Measurements from ENCODE around the gene PXDN. TPM values are rescaled to one million over a fixed set of nuclear protein-coding genes. Genes with fewer than 3 reads are reported as not detected.
"Not testable (repeated sequence)": the region's sequence is repeated elsewhere in the genome, so short reads cannot be mapped to it uniquely, and the experiment has no call there.

The PXDN gene
- polyA plus RNA-seq, 4 donors, result 154 to 191 (median 170) TPM

- no peak for DNase-seq (ENCODE audit: low read depth in 4 of 4, low spot score in 2 of 4)
Observed at GRCh38 chr2:1727101-1727771, 17.1 kb downstream of the PXDN start.

- no peak for DNase-seq (ENCODE audit: low read depth in 4 of 4, low spot score in 2 of 4)
Observed at GRCh38 chr2:1726558-1726957, 17.8 kb downstream of the PXDN start.

GRCh38 chr2:1724351-1724750 lies 20.0 kb downstream of the PXDN start:
- DNase-seq (ENCODE audit: low read depth in 4 of 4, low spot score in 2 of 4), result not testable (repeated sequence)

GRCh38 chr2:1723397-1724042 lies 20.8 kb downstream of the PXDN start:
- no peak for DNase-seq (ENCODE audit: low read depth in 4 of 4, low spot score in 2 of 4)

DNA sequence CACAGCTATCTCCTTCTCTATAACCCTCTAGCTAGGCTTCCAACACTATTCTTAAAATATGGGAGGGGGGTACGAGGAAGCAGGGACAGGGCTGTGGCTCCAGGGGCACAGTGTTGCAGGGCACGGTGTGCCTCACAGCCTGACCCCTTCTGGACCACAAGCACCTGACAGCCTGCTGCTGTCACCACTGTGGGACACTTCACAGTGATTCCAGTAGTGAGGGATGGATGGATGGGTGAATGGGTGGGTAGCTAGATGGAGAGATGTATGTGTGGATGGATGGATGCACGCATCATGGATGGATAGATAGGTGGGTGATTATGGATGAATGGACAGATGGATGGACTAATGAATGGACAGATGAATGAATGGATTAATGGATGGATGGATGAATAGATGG lies 21.6 kb downstream of the PXDN start:
- DNase-seq (ENCODE audit: low read depth in 4 of 4, low spot score in 2 of 4), result no peak

DNA sequence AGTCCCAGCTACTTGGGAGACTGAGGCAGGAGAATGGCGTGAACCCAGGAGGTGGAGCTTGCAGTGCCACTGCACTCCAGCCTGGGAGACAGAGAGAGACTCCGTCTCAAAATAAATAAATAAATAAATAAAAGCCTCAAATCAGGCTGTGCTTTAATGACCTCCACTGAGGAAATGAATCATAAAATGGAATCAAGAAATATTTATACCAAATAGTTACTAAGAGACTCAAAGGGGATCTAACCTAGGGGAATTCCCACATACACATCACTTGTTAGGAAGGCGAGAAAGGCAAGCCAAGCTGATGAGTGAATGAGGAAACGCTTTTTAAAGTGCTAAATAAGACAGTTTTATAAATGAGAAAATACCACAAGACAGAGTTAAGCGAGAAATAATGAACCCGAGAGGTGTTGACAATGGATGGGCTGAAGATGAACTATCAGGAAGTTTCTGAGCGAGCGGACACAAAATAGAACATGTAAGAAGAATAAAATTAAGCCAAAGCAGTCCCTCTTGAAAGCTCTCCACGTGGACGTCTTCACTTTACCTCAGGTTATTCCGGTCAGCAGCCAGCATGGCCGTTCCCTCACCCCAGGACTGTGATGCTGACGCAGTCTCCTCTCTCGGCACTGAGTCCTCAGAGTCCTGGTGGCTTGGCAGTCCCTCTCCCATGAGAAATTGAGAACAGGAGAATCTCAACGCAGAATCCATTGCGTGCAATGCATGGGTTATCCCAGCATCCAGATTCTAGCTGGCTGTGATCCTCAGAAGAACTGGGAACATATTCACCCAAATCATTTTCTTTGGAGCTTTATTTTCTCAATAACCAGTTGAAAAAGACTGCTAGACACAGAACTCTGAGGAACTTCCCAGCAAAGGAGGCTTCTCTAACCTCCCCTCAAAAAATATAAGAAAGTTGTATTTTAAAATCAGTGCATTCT lies 22.3 kb downstream of the PXDN start:
- no peak for DNase-seq (ENCODE audit: low read depth in 4 of 4, low spot score in 2 of 4)

DNA sequence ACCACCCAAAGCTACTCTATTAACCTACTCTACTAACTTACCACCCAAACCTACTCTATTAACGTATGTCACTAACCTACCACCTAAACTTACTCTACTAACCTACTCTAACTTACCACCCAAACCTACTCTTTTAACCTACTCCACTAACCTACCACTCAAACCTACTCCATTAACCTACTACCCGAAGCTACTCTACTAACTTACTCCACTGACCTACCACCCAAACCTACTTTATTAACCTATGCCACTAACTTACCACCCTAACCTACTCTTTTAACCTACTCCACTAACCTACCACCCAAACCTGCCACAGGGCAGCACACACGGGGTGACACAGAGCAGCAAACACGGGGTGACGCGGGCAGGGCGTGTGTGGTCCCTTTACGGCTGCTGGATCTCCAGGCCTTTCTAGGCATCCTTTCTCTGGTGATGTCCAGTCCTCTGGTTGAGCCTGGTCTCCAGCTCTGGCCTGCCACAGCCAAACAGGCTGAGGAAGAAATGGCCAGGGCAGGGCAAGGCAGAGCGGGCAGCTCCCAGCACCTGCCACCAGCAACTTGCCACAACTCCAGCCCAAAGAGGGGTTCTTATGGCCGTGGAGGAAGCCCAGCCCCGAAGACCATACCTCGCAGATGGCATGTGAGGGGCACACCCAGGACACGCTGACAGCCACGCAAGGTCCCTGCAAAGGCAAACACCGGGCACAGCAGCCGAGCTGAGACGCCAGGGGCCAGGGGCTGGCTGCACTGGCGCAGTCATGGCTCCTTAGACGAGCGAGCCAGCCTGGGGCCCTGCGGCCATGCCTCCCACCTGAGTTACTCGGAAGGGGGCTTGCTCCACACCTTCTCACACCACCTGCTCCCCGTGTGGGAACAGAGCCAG lies 25.7 kb downstream of the PXDN start:
- no peak for DNase-seq (ENCODE audit: low read depth in 4 of 4, low spot score in 2 of 4)

GRCh38 chr2:1717113-1717512 lies 27.2 kb downstream of the PXDN start:
- DNase-seq (ENCODE audit: low read depth in 4 of 4, low spot score in 2 of 4), result no peak

- no peak for DNase-seq (ENCODE audit: low read depth in 4 of 4, low spot score in 2 of 4)
Observed at GRCh38 chr2:1716441-1716840, 27.9 kb downstream of the PXDN start.

GRCh38 chr2:1716014-1716305 lies 28.4 kb downstream of the PXDN start:
- not testable (repeated sequence) for DNase-seq (ENCODE audit: low read depth in 4 of 4, low spot score in 2 of 4)

DNA sequence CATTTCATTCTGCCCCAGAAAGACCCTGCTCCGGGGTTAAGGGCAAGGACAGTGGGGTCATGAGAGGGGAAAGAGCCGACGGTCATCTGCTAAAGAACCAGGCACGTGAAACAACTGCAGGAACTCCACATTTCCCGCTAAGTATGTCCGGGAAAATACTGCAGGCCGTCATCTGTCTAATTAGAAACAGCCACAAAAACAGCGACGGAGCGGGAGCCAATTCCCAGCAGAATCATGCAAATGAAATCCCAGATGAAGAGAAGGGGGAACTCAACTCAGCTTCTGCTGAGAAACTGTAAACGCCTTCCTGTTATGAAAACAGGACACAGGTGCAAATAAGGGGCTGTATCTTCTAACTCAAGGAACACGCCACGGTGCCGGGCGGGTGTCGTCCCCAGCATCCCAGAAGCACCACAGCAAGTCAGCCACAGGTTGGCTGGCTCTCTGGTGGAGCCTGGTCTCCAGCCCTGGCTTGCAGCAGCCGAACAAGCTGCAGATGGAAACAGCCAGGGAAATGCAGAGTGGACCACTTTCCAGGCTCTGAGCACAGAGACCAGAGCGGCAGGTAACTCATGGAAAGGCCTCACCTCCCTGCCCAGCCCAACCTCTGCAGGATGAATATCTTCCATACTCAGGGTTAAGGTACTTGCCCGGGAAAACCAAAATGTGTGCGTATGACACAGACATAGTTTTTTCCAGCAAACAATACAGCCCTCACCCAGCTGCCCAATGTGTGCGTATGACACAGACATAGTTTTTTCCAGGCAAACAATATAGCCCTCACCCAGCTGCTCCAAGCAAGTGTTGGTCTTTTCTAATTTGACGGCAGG lies 28.9 kb downstream of the PXDN start:
- no peak for DNase-seq (ENCODE audit: low read depth in 4 of 4, low spot score in 2 of 4)

GRCh38 chr2:1714291-1715064 lies 29.8 kb downstream of the PXDN start:
- no peak for DNase-seq (ENCODE audit: low read depth in 4 of 4, low spot score in 2 of 4)

GRCh38 chr2:1713839-1714236 lies 30.5 kb downstream of the PXDN start:
- DNase-seq (ENCODE audit: low read depth in 4 of 4, low spot score in 2 of 4), result no peak

GRCh38 chr2:1713142-1713838 lies 31.0 kb downstream of the PXDN start:
- DNase-seq (ENCODE audit: low read depth in 4 of 4, low spot score in 2 of 4), result no peak

DNA sequence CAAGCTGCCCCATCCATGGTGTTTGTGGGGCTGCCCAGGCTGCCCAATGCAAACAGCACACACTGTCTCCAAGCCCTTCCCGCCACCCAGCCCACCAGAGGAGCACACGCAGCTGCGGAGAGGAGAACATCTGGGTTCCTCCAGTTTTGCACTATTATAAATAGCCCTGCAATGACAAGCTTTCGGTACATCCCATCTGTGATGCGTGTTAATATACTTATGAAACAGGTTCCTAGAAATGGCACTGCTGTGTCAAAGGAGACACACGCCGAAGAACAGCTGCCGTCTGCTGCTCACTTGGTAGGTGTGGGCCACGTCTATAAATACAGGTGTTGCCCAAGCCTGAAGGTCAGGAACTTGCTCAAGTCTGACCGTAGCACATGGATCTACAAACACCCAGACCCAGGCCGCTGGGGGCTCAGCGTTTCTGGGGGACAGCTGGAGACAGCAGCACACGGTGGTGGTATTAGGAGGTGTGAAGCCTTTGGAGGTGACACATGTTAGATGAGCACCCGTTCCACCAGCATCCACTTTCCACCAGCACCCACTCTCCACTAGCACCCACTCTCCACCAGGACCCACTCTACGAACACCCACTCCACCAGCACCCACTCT lies 34.3 kb downstream of the PXDN start:
- DNase-seq (ENCODE audit: low read depth in 4 of 4, low spot score in 2 of 4), result no peak

- DNase-seq (ENCODE audit: low read depth in 4 of 4, low spot score in 2 of 4), result no peak
Observed at GRCh38 chr2:1709335-1709605, 35.0 kb downstream of the PXDN start.

DNA sequence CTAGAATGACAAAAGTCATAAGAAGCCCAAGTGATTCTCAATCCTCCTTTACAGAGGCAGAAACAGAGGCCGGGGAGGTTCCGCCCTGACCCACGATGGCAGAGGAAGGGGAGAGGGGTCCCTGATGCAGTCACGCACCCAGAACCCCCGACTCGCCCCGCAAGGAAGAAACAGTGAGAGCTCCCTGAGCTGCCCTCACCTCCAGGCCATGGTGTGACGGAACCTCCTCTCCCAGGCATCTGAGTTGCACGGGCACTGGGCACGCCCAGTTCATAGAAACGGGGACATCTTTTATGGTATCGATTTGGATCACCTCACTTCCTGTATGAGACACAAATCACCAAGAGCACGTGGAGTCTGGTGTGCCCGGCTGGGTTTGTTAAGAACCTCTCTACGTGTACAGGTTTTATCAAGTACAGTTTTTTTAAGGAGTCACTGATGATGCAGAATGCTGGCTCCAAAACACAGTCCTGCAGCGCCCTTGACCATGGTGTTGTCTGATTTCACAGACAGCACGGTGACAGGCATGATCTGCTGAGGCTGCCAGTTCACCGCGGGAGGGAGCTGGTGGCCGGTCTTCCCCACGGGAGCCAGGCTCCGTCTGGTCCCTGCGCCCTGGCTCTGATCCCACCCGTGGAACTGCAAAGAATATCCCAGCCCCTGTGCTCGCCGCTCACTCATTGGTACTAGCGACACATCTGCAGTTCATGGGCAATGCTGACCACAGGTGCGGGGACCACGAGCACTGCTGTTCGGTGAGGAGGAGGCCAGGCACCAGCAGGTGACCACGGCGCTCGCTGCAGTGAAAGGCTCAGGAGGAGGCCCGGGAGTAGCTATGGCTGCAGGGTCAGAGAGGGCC lies 35.6 kb downstream of the PXDN start:
- DNase-seq (ENCODE audit: low read depth in 4 of 4, low spot score in 2 of 4), result no peak

Measured in left renal cortex interstitium (tissue), 4 donors.